Vagina (tissue), 2 donors: ENCODE data around the gene PDK1.
A peak's percentile ranks its signal among the peaks of the same experiment; 100 is the strongest.

Source experiments
- CTCF ChIP-seq, 3 experiments: fragments of 450-650 bp in 2 of 3; fragments of 200-600 bp in 1 of 3; sonication (generic) in 1 of 3; IDR thresholded peaks; one replicate each; pipeline ENCODE4 v1.5.1; 2017 to 2019; ENCODE audit warnings: antibody characterized with exemption in 3 of 3, mild to moderate bottlenecking in 2 of 3, moderate library complexity in 2 of 3
- POLR2A ChIP-seq, 2 donors: fragments of 450-650 bp; IDR thresholded peaks; one replicate each; pipeline ENCODE4 v1.6.1; 2017; ENCODE audit warnings: antibody characterized with exemption in 2 of 2, mild to moderate bottlenecking in 2 of 2, moderate library complexity in 2 of 2
- POLR2AphosphoS5 ChIP-seq, 2 donors: sonication (generic); formaldehyde crosslinking; IDR thresholded peaks; one replicate each; pipeline ENCODE4 v1.9.0; 2017; ENCODE audit warnings: antibody characterized with exemption in 2 of 2, mild to moderate bottlenecking in 2 of 2, low read depth in 1 of 2; ENCODE audit not compliant: insufficient read depth in 1 of 2

- no peak for TF ChIP-seq POLR2A (IDR thresholded peaks at IDR 0.05)
- no peak for TF ChIP-seq CTCF (IDR thresholded peaks at IDR 0.05)
- TF ChIP-seq POLR2AphosphoS5 (IDR thresholded peaks at IDR 0.05; ENCODE audit: insufficient read depth in 1 of 2, low read depth in 1 of 2) = peak in 1 of 2 donors; percentile 29
Observed at GRCh38 chr2:172564376-172564775, 8.5 kb downstream of the PDK1 start.
